CD4-positive, alpha-beta T cell treated with Interleukin-12 subunit alpha and Interleukin-12 subunit beta, for 1 hour (primary cell): ENCODE results near the gene TARDBP.
A peak's percentile ranks its signal among the peaks of the same experiment; 100 is the strongest.
"Not testable (repeated sequence)": the region's sequence is repeated elsewhere in the genome, so short reads cannot be mapped to it uniquely, and the experiment has no call there.

ENCODE experiments used
- DNase-seq: peaks from one replicate; pipeline ENCODE4 v3.0.0-alpha.2; 2020

TARDBP gene

DNA sequence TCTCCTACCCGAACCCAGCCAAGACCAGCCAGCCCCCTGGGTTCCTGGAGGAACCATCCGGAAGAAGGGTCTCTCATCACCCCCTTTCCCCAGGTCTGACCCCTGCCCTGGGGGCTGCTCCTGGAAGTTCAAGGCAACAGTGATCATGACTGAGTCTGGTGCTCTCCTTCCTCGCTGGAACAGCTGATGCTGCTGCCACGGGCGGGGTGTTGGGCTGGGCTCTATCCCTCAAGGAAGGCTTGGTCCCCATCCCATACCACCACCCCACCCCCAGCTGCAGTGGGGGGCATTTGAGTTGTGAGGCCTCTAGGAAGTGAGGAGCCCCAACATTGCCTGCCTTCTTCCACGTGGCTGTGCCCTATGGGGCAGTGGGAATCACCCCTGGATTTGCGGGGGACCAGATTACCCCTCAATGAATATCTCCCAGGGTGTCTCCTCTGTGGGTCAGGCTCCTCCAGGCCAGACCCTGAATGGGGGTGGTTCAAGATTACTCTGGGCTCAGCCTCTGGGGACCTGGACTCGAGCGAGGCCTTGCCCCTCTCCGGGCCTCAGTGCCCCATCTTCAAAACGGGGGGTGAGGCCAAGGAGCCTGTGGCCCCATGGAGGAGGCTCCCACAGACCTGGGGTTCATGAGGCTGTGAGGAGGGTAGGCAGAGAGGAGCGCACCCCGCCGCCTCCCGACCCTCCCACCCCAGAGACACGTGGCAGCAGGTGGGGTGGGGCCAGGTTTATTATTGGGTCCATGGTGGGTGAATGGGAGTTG lies 31.8 kb downstream of the TARDBP start:
- DNase-seq = no peak

DNA sequence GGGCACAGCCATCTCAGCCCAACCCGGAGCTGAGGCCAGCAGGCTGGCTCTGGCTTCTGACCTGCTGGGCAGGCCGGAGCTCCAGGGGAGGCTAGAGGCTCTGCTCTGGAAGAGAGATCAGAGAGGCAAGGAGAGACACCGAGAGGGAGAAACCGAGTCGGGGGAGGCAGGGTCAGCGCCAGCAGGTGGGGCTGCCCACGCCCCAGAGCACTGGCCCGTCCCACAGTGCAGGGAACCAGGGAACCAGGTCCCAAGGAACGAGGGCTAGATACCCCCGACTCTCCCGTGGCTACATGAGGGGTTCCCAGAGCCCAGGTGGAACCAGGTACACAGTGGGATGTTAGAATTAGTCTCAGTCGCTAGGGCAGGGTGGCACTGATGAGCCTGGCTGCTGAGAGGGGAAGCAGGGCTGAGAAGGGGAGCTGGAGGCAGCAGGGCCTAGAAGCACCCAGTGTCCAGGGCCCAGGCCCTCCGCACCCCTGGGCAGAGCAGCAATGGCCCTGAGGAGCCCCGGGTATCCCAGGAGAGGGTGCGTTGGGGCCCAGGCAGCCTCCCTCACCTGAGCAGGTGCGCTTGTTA lies 32.5 kb downstream of the TARDBP start:
- no peak for DNase-seq

DNA sequence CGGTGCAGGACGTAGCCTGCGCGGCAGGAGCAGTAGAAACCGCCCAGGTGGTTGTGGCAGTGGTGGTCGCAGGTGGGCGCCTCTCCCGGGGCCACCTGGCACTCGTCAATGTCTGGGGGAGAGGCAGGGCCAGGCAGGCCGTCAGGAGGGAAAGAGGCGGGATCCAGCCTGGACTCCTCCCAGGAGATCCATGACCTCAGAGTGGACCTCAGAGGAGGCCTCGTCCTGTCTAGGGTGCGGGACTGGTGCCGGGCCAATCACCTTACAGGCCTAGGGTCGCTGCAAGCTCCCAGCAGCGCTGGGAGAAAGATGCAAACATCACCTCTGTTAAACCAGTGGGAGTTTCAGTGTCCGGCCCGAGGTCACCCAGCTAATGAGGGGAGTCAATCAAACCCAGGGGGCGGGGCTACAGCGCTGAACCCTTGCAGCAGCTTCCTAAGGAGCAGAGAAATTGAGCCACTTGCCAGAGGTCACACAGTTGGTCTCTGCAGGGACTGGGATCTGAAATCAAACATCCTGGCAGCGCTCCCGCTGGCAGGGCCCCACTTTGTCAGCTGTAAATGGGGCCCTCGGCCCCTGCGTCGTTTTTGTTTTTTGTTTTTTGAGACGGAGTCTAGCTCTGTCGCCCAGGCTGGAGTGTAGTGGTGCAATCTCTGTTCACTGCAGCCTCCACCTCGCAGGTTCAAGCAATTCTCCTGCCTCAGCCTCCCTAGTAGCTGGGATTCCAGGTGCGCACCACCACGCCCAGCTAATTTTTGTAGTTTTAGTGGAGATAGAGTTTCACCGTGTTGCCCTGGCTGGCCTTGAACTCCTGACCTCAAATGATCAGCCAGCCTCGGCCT lies 33.2 kb downstream of the TARDBP start:
- DNase-seq = no peak

DNA sequence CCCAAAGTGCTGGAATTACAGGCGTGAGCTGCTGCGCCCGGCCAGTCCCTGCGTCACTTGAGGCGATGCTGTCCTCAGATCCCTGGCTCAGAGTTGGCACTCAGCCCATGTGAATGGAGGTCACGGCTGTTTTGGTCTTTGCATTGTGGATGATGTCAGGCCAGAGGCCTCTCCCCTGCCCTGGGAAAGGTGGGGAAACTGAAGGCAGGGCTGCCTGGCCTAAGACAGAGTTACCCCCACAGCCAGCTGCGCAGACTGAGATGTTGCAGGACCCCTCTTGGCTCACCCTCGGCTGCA lies 33.8 kb downstream of the TARDBP start:
- DNase-seq = no peak

DNA sequence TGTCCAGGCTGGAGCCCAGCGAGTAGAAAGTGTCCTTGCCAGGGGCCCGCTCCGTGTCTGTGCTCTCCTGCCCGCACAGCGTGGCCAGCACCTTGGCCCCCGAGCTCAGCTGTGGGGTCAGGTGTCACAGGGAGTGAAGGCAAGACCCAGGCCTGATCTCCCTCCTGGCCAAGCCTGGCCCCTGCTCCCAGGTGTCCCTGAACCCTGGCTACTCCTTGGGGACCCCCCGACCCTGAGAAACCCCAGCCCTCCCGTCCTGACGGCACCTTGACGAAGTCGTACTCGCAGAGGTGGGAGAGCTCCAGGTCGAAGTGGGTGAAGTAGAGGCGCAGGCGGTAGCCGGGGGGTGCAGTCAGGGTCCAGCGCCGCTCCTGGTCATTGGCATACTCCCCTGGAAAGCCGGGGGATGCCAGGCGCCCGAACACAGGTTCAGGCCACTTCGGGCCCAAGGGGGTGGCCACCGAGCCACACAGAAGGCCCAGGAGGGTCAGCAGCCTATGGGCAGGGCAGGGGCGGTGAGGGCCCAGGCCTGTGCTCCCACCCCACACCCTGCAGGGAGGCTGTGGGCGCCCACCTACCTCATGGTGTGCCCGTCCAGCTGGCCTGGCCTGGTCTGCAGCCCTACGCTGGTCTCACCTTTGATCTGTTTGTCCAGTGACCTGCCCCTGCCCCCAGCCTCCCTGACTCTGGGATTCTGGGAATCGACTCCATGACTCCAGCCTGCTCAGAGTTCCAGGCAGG lies 34.3 kb downstream of the TARDBP start, which contains the start of gene MASP2:
MASP2 (minus strand) TSS at position 615 of the 741 bp plus-strand sequence; CDS start at position 583, 32 bp downstream.
- DNase-seq = no peak

DNA sequence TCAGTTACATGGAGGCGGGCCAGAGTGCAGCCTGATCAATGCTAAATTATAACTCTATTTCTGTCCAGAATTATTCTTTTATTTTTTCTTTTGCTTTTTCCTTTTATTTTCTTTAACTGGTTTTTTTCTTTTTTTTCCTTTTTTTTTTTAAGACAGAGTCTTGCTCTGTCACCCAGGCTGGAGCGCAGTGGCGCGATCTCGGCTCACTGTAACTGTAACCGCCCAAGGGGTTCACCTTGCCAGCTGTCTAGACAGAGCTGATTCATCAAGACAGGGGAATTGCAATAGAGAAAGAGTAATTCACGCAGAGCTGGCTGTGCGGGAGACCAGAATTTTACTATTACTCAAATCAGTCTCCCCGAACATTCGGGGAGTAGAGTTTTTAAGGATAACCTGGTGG lies 38.7 kb downstream of the TARDBP start:
- not testable (repeated sequence) for DNase-seq

DNA sequence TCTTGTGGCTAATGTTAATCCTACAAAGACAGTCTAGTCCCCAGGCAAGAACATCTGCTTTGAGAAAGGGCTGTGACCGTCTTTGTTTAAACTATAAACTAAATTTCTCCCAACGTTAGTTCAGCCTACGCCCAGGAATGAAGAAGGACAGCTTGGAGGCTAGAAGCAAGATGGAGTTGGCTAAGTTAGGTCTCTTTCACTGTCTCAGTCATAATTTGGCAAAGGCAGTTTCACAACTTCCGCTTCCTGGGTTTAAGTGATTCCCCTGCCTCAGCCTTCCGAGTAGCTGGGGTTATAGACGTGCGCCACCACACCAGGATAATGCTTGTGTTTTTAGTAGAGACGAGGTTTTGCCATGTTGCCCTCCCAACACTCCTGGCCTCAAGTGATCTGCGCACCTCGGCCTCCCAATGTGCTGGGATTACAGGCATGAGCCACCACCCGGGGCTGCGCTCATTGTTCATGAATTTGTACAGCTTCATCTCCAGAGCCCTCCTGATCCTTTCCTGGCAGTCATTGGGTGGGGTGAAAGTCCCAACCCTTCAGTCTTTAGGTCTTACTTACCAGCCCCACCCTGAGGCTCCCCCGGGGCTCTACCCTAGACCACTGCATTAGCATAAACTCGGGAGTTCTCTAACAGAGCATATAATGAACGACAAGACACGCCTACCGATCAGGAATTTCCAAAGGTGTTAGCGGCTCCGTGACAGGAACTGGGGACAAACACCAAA lies 39.5 kb downstream of the TARDBP start:
- no peak for DNase-seq

DNA sequence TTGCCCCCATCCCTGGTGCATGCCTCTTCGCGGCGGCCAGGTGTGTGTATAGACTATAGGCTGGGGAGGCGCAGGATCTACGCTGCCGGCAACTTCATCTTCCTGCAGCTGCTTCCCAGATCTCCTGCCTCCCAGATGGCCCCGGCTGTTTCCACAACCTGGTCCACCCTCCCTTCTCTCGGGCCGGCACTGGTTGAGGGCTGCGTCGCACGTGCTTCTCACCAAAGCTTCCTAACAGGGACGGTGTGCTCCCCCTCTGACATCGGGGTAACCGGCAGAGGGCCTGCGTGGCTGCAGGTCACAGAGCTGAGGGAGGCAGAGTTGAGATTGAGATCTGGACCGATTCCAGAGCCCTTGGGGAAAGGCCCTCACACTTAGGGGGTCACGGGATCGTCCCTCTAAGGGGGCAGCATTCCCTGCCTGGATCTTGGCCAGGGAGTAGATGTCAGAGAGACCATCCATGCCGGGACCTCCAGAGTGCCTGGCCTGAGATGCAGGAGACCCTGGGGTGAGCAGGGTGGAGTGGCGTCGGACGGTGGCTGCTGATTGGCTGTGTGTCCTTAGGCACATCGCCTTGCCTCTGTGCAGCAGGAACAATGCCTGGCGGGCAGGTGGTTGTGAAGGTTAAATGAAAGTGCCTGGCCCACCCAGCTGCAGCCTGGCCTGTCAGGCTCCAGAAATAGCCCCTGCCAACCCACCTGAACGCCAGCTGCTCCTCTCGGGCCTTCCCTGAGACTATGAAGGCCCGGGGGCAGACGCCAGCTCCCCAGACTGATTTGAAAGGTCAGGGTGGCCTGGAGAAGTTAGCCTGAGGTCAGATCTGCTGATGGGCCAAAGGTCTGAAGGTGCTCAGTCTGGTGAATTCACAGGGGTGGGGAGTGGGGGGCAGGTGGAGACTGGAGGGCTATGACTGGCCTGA lies 40.6 kb downstream of the TARDBP start:
- no peak for DNase-seq

DNA sequence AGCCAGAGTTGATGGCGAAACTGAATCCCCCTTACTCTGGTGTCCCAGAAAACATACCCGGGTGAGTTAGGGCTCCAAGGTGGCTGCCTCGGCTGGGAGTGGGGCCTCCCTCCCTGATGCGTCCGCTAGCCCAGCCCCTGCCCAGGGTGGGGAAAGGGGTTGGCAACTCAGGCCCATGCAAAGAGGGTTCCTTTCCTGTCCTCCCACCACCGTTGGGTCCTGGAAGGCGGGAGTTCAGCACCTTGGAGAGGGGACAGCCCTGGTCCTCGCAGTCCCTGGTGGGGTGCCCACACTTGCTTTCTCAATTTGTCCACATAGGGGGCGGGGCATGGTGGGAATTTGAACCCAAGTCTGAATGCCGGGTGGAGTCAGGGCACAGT lies 41.3 kb downstream of the TARDBP start:
- no peak for DNase-seq

DNA sequence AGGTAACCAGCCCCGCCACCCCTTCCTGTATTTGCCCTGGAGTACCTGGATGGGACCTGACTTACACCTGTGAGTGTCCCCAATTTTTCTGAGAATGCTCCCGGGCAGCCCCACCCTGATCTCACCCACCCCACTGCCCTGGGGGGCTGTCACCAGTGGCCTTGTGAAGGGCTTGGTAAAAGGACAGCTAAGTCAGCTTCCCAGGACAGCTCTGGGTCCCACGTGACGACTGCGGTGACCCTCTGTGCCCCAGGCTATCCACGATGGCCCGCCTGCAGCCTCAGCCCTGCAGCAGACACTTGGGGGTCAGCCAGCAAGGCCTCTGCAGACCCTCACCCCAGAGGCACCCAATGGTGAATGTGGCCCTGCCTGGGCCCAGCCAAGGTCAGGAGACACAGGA lies 41.7 kb downstream of the TARDBP start:
- no peak for DNase-seq

DNA sequence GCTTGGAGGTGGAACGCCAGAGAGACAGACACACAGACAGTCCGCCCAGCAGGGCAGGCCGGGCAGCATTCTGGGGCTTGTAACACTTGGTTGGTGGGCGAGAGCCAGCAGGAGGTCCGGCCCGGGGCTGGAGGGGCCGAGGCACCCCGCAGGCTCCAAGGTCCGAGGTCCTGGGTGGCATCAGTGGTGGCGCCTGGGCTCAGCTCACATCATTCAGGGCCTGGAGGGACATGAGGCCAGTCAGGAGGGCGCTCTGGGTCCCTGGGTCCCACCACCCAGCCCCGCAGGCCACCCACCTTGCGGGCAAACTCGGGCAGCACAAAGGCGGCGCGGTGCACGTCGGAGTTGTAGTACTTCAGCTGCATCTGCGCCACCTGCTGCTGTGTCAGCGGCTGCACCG lies 42.2 kb downstream of the TARDBP start:
- DNase-seq = no peak

DNA sequence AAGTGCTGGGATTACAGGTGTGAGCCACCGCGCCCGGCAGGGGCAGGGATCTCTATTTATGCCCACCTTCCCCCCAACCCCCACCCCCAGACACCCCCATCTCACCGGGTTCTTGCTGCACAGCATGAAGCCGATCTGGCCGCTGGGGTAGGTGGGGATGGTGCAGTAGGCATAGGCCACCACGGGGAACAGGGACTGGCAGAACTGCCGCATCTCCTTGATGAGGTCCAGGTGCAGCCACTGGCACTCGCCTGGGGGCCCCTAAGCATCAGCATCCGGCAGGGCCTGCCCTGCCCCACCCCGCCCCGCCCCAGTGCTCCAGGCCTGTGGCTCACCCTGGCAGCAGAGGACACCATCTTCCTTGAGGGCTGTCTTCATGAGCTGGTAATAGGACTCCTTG lies 43.2 kb downstream of the TARDBP start:
- no peak for DNase-seq

DNA sequence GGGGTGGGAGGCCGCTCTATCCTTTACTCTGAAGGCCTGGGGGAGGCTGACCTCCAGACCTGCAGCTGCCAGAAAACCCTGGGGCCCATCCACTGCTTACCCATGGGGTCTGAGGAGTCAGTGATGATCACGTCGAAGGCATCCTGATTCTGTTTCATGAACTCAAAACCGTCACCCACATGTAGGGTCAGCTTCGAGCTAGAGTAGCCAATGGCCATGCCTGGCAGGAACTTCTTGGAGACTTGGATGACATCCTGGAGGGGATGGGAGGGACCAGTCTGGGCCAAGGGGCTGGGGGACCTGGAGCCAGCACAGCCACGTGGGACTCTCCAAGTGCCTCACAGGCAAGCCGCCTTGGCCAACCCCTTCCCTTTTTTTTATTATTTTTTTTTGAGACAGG lies 44.0 kb downstream of the TARDBP start:
- no peak for DNase-seq

DNA sequence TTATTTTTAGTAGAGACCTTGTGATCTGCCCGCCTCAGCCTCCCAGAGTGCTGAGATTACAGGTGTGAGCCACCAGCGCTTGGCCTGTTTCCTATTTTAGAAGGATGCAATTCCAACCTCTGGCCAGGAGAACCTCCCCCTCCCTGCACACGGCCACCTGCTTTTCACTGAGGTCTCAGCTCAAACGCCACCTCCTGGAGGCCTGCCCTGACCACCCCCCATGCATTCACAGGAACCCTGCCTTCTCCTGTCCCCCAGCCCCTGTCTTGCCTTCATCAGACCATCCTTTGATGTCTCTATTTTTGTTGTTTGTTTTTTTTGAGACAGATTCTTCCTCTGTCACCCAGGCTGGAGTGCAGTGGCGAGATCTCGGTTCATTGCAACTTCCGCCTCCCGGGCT lies 45.0 kb downstream of the TARDBP start:
- no peak for DNase-seq

DNA sequence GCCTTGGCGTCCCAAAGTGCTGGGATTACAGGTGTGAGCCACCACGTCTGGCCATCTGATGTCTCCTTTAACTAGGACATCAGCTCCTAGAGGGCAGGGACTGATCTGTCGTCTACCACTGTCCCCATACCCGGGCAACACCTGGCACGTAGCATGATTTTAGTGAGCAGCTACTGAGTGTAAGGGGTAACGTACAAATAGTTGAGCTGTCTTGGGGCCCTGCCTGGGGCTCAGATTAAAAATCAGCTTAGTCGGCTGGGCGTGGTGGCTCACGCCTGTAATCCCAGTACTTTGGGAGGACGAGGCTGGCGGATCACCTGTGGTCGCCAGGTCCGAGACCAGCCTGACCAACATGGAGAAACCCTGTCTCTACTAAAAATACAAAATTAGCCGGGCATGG lies 45.6 kb downstream of the TARDBP start:
- no peak for DNase-seq

DNA sequence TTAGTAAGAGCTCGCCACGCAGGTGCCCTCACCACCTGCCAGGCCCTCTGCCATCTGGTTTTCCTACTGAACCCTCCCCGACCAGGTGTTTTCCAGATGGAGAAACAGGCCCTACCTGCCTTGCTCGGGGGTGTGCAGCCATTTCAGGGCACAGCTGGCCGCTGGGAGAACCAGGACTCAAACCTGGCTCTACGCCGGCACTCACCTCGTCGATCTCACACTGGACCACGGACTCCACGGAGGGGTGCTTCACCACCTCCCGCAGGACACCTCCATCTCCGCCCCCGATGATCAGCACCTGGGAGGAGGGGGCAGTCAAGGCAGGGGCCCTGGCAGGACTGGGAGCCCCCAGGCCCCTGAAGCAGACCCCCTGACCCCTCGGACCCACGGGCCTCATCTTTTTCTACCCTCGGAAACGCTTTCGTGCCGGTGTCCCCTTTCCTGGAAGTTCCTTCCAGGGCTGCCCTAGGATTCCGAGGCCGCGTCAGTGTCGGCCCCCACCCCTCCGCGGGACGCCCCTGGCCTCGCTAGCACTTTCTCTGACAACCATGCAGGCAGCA lies 46.2 kb downstream of the TARDBP start:
- no peak for DNase-seq

DNA sequence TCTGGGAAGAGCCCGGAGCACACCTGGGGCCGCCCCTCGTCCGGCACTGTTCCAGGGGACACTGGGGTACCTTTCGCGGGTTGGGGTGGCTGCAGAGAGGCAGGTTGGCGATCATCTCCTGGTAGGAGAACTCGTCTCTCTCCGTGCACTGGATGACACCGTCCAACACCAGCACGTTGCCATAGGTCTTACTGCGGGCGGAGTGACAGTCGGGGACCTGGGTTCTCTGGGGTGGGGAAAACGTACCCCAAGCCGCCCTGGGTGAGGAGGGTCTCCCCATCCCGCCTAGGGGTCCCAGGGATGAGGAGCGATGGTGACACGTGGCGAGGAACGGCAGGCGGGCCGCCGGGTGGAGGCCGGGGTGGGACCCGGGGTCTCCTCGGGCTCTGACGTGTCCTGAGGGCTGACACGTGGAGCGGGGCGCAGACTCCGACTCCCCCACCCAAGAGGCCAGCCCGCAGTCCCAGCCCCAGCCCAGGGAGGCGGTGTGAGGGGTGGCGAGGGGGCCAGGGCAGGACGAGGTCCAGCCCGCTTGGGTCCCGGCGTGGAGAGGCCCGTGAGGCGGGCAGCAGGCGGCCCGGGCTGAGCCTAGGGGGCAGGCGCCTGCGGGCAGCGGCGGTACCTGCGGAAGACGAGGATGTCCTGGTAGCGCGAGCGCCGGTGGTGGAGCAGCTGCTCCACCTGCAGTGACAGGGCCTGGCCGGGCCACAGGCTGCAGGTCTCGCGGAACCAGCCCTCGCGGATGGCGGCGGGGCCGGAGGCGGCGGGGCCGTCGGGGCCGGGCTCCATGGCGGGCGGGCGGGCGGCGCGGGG lies 46.9 kb downstream of the TARDBP start:
- DNase-seq = no peak

DNA sequence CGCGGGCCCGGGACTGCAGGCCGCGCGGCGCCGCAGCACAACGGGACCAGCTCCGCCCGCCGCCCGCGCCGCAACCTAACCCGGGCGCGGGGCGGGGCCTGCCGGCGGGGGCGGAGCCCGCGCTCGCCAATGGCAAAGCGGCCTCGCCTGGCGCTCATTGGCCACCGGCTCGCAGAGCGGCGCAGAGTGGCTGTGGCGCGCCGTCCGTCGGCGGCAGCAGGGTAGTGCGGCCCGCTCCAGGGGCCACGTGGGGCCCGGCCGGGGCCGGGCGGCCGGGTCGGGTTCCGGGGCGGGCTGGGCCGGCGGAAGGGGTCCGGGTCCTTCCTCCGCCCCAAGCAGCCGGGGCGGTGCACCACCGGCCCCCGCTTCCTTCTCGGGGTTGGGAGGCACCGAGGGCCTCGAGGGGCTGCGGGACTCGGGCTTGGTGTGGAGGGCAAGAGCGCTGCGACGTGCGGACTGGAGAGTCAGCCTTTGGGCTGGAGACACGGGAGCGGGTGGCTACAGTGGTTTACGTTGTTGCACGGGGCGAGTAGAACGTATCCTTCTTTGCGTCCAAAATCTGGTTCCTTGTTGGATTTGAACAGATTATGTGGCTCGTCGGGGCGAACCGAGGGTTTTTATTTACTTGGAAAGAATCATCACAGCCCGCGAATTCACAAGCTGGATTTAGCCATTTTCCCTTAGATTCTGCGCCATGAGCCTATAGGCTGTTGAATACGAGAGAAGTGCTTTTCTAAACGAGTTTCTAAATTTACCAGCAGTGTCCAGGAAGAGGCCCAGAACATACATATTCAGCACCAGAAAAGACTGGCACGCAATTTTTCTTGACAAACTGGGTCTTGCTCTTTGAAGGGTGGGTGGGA lies 47.7 kb downstream of the TARDBP start, which contains the start of gene SRM:
SRM (minus strand) TSS at position 51 of the 863 bp plus-strand sequence. CDS start 75 bp downstream, outside the sequence.
- DNase-seq = peak; percentile 92
